T-helper 22 cell (primary cell): ENCODE data around the gene SRGN.
"Not testable (repeated sequence)": the region's sequence is repeated elsewhere in the genome, so short reads cannot be mapped to it uniquely, and the experiment has no call there.

ENCODE experiments used
- DNase-seq: peaks from one replicate; pipeline ENCODE4 v3.0.0-alpha.2; 2020; ENCODE audit warnings: low read depth

Gene SRGN

GRCh38 chr10:69087590-69088470, at the start of gene SRGN:
TSS of gene SRGN (plus strand) at chr10:69088103. CDS start at chr10:69088158, 55 bp downstream.
- peak; percentile 69 for DNase-seq

- DNase-seq: not testable (repeated sequence)
Observed at GRCh38 chr10:69040904-69041303, 47.0 kb upstream of the SRGN start.

GRCh38 chr10:69042417-69042816, 45.5 kb upstream of the SRGN start:
- DNase-seq: no peak

DNA sequence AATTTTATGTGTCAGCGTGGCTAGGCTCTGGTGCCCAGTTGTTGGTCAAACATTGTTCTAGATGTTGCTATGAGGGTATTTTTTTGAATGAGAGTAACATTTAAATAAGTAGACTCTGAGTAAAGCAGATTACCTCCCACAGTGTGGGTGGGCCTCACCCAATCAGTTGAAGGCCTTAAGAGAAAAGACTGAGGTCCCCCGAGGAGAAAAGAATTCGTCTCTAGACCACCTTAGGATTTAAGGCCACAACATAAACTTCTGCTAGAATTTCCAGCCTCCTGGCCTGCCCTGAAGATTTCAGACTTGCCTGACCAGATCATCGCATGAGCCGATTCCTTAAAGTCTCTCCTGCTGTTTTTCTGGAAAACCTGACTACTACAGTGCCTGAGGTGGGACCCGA, 45.1 kb upstream of the SRGN start:
- no peak for DNase-seq

DNA sequence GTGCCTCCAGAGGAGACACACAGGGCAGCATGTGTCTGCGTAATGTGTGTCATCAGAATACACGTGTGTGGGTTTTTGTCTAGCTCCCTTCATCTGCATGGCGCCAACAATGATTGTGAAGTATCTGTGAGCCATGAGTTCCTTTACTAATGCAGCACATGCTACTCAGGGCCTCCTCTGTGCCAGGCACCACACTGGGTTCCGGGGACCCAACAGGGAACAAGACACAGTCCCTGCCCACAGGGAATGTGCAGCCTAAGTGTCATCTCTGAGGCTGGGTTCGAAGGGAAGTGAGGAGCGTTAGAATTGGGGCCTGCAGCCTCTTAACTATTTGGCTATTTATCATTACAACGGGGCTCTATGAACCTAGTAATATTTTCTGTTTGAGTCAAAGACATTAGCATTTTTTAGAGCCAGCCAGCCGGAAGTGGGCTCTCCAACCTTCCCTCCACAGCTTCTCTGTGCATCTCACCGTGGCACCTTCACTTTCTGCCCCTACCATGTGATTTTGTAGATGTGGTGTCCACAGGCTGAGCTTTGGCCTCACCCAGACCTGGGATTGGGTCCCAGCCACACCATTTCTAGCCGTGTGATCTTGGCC, 43.9 kb upstream of the SRGN start:
- no peak for DNase-seq

- DNase-seq: no peak
Observed at GRCh38 chr10:69044546-69044945, 43.4 kb upstream of the SRGN start.

- DNase-seq: no peak
Observed at GRCh38 chr10:69045441-69046300, 42.2 kb upstream of the SRGN start.

DNA sequence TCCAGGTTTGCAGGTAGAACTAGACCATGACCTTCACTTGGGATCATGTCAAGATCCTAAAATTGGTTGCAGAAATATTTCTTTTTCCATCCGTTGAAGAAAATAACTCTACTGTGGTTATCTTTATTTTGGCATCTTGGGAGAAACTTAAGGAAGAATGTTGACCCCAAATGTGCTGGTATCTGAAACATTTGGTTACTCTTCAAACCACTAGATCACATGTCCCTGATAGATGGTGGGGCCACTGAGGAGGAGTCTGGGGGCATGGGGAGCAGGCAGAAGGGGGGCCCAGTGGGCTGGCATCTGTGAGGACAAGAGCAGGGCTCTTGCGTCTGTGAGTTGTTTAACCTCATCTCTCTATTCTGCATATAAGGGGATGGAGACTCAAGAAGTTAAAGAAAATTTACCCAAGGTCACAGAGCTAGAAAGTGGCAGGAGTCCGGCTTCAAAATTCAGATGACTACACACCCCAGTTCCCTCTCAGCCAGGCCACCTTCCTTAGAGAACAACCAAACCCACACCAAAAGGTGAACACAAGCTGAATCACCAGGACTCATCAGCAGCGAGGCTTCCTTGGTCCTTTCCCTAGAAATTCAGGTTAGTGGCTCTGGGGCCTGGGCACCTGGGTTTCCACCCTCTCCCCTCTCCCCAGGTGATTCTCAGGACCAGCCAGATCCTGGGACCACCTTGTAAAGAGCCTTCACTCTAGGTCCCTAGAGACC, 40.6 kb upstream of the SRGN start:
- DNase-seq: no peak

DNA sequence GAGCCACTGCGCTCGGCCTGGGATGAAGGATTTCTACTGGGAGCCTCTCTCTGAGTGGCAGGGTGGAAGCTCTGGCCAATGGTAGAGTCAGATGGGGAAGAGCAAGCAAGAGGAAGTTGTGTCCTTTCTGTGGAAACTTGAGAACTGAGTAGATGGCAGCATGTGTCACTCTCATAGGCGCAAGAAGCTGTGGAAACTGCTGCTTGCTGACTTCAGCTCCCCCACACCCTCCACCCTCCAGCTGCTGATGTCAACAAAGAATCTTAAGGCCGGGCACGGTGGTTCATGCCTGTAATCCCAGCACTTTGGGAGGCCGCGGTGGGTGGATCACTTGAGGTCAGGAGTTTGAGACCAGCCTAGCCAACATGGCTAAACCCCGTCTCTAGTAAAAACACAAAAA, 39.8 kb upstream of the SRGN start:
- DNase-seq: no peak

GRCh38 chr10:69049566-69049961, 38.3 kb upstream of the SRGN start:
- DNase-seq: no peak

DNA sequence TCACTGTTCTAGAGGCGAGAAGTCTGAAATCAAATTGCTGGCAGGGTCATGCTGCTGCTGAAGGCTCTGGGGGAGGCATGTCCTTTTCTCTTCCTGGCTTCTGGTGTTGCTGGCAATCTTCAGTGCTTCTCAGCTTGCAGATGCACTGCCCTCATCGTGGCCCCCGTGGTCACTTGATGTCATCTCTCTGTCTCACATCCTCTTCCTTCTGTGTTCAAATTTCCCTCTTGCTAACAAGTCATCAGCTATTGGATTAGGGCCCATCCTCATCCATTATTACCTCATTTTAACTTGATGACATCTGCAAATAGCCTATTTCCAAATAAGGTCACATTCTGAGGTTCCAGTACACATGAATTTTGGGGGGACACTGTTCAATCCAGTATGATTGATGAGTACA, 36.6 kb upstream of the SRGN start:
- DNase-seq: no peak

- no peak for DNase-seq
Observed at GRCh38 chr10:69051710-69052487, 36.0 kb upstream of the SRGN start.

GRCh38 chr10:69052736-69053135, 35.2 kb upstream of the SRGN start:
- DNase-seq: no peak

DNA sequence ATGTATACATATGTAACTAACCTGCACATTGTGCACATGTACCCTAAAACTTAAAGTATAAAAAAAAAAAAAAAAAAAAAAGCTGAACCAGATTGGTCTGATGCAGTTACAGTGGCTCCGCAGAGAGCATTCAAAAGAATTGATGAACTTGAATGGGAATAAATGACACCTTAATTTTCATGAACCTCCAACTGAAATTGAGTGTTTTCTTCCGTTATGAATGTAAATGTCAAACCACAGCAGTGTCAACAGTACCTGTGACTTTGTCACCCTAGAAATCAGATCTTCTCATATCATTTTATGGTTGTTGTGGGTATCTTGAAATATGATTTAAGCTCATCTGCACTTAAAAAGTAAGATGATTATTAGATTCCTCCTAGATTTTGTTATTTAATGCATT, 32.7 kb upstream of the SRGN start:
- no peak for DNase-seq

DNA sequence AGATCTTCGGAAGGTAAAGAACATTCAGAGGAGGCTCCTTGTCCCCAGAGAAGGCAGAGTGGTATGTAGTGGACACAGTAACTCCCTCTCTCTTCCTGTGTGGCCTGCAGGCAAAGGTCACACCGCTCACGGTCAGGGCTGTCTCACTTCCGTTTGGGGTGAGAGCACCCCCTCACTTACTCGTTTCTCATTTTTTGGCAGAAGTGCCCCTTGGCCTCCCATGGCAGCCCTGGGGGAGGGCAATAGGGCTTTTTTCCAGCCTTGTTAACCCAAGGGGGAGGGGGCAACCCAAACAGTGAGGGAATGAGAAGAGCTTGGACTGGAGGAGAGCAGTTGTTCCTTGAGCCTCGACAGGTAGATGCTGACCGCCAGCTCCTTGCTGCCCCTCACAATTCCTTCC, 31.8 kb upstream of the SRGN start:
- no peak for DNase-seq

- no peak for DNase-seq
Observed at GRCh38 chr10:69056536-69057260, 31.2 kb upstream of the SRGN start.

- no peak for DNase-seq
Observed at GRCh38 chr10:69057261-69057950, 30.5 kb upstream of the SRGN start.

- no peak for DNase-seq
Observed at GRCh38 chr10:69057951-69058297, 30.0 kb upstream of the SRGN start.

DNA sequence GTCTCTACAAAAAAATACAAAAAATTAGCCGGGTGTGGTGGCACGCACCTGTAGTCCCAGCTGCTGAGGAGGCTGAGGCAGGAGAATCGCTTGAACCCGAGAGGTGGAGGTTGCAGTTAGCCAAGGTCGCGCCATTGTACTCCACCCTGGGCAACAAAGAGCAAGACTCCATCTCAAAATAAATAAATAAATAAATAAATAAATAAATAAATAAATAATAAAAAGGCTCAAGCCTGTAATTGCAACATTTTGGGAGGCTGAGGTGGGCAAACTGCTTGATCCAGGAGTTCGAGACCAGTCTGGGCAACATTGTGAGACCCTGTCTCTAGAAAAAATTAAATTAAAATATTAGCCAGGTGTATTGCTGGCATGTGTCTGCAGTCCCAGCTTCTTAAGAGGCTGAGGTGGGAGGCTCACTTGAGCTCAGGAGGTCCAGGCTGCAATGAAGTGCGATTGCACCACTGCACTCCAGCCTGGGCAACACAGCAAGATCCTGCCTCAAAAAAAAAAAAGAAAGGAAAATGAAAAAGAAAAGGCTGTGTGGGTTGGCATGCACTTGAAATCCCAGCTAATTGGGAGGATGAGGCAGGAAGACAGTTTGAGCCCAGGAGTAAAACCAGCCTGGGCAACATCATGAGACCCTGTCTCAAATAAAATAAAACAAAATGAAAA, 27.6 kb upstream of the SRGN start:
- DNase-seq: no peak
